AG08396 (cell line): ENCODE results near the gene HACL1.
A peak's percentile ranks its signal among the peaks of the same experiment; 100 is the strongest.

Experiments used
- DNase-seq: peaks from one replicate; pipeline ENCODE4 v3.0.0; 2012; ENCODE audit warnings: low spot score, mixed read lengths

The HACL1 gene

DNA sequence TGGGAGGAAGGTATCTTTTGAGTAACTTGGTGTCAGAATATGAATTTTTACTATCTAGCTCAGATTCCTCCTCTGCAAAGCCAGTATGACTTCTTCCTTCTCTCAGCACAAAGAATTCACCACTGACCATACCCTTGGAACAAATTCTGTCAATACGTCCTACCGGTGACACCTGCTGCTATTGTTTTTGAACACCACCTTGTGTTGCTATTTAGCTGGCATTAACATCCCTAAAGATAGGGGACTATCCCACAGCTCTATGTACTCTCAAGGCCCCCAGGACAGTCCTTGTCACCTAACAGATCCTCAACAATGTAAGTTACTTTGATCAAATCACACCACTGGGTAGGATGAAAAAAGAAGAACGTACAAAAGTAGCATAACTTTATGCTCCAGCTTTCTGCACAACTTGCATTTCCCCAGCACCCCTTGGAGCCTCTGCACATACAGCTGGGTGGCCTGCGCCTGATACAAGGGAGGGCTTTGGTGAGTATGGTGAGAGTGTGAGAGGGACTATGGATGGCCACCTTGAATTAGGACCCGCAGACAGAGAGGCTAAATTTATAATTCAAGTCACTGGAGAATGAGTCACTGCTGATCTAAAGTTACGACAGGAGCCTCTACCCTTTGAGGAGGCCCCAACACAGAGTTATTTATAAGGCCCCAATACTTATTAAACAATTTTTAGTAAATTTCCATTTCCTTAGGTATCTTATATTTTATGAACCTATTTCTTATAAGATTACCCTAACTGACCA, 77.5 kb downstream of the HACL1 start:
- no peak for DNase-seq

DNA sequence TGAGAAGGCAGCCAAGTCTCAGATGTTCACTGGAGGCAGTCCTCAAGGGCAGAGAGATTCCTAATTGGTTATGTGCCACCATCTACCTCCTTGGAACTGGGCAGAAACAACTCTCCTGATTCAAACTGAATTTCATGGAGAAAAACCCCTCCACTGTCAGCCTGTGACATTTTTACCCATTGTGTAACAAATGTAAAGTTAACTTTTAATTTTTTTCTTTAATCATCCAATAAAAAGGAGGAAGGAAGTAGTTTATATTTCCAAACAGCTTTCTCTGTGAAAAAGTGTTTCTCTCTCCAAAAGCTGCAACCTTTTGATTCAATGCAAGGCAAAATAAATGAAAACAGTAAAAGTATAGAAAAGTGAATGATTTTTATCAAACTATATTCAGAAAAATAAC, 79.4 kb downstream of the HACL1 start:
- no peak for DNase-seq

DNA sequence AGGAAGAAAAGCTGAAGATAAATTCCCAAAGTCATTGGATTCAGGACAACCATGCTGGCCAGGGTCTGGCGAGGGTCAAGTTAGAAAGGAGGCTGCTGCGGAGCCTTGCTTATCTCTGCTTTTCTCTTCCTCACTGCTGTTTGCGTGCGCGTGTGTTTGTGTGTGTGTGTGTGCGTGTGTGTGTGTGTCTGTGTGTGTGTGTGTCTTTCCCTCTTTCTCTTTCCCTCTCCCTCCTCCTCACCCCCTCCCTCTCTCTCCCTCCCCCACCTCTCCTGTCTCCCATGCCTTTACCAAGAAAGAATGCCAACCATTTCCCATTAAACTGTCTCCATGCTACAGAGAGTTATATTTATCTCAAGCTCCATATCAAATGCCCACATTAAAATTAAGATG, 79.8 kb downstream of the HACL1 start, which contains the start of gene COLQ:
Gene COLQ, minus strand, starts transcription at position 134 of the 393 bp plus-strand sequence. Its CDS starts 81 bp downstream, at position 53.
- DNase-seq = no peak

GRCh38 chr3:15520804-15521572, 80.4 kb downstream of the HACL1 start:
- no peak for DNase-seq

DNA sequence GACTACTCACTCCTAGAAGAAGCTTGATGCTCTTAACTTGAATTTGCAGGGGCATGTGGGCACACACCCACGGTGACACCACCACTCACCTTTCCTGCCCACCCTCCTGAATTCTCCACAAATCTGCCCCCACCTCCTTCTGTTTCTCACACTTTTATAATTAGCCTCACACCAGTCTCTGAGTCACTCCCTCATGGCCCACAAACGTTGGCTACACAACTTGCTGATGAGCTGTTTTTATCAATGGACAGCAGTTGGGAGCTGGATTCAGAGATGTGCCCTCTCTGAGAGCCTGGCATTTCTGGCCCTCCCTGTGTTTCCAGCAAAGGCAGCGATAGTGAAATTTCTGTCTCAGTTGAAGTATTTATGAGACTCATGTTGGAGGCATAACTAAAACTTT, 81.2 kb downstream of the HACL1 start:
- no peak for DNase-seq

- DNase-seq = no peak
Measured at GRCh38 chr3:15519096-15519495, 82.3 kb downstream of the HACL1 start.

DNA sequence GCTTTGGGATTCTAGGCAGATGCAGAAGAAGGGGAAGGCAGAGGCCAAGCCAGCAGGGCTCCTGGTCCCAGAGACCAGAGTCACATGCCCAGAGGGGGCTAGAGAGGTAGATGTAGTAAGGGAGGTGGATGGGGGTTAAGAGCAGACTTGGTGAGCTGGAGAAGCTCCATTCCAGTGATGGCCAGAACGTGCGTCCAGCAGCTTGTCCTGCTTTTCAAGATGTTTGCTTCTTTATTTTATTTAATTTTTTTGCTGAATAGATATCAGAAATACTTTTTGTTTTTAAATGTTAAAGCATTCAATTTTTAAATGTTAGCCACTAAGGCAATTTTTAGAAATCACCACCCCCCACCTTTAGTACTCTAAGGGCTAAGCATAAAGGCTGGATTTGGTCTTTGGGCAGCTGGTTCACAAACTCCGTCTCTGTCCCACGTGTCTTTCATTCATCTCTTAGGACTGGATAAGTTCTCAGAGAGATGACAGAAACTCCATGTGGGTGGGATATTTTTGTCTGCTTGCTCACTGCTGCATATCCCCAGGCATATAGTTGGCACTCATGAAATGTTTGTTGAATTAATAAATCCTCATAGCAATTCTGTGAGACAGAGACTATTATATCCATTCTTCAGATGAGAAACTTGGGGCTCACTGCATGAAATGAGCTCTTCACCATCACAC, 86.6 kb downstream of the HACL1 start:
- no peak for DNase-seq

- DNase-seq = no peak
Measured at GRCh38 chr3:15513810-15514662, 87.3 kb downstream of the HACL1 start.

GRCh38 chr3:15513116-15513515, 88.3 kb downstream of the HACL1 start:
- DNase-seq = no peak

- peak; percentile 56 for DNase-seq
Measured at GRCh38 chr3:15512166-15512565, 89.2 kb downstream of the HACL1 start.

GRCh38 chr3:15511156-15511555, 90.2 kb downstream of the HACL1 start:
- no peak for DNase-seq
